MM.1S (cell line): ENCODE results near the gene DDAH1.

Experiments used
- EZH2phosphoT487 ChIP-seq: fragments of 300-600 bp; sonication (generic); IDR thresholded peaks from 2 replicates; pipeline ENCODE4 v1.6.1; 2018; ENCODE audit warnings: antibody characterized with exemption, low read length
- TF ChIP-seq, protein P1 (sequence below): fragments of 300-600 bp; sonication (generic); IDR thresholded peaks from 2 replicates; pipeline ENCODE4 v1.5.1; 2016; ENCODE audit warnings: antibody characterized with exemption, low read length, mixed read lengths

DNA sequence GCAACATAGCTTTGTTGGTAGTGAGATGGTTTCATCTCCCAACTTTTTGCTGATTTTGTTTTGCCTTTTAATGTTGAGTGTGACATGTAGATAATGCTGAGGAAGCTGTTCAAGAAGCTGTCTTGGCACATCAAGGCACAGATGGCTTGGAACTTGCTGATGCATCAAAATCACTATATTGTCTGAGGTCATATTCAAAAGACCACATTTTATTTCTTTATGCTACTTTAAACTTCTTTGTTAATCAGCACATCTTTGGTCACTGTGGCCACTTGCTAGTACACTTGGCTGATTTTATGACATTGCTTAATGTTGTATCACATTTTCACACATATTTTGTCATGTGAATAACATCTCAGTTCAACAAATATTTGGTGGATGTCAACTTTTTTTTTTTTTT lies 101.4 kb downstream of the DDAH1 start:
- TF ChIP-seq, protein P1, sequence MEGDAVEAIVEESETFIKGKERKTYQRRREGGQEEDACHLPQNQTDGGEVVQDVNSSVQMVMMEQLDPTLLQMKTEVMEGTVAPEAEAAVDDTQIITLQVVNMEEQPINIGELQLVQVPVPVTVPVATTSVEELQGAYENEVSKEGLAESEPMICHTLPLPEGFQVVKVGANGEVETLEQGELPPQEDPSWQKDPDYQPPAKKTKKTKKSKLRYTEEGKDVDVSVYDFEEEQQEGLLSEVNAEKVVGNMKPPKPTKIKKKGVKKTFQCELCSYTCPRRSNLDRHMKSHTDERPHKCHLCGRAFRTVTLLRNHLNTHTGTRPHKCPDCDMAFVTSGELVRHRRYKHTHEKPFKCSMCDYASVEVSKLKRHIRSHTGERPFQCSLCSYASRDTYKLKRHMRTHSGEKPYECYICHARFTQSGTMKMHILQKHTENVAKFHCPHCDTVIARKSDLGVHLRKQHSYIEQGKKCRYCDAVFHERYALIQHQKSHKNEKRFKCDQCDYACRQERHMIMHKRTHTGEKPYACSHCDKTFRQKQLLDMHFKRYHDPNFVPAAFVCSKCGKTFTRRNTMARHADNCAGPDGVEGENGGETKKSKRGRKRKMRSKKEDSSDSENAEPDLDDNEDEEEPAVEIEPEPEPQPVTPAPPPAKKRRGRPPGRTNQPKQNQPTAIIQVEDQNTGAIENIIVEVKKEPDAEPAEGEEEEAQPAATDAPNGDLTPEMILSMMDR, result no peak
- no peak for TF ChIP-seq EZH2phosphoT487
